ENCODE data around the gene WTAP.

GRCh38 chr6:159756508-159756907 is 29.2 kb downstream of the WTAP start:
- TF ChIP-seq POLR2A (IDR thresholded peaks at IDR 0.05) (no peak), CTCF (IDR thresholded peaks at IDR 0.05) (no peak), POLR2AphosphoS5 (IDR thresholded peaks at IDR 0.05) (no peak)

Data from transverse colon (tissue), 4 donors.